Ishikawa (cell line): ENCODE measurements around the gene SLC25A42.

Experiments
- CEBPB ChIP-seq: IDR thresholded peaks from 2 replicates; pipeline ENCODE4 v1.6.1; 2012
- CREB1 ChIP-seq: IDR thresholded peaks from 2 replicates; pipeline ENCODE4 v1.6.1; 2012; ENCODE audit warnings: low read depth
- EGR1 ChIP-seq: IDR thresholded peaks from 2 replicates; pipeline ENCODE4 v1.6.1; 2012
- EP300 ChIP-seq: IDR thresholded peaks from 2 replicates; pipeline ENCODE4 v1.6.1; 2012; ENCODE audit warnings: borderline replicate concordance
- FOXM1 ChIP-seq: IDR thresholded peaks from 2 replicates; pipeline ENCODE4 v1.6.1; 2012; ENCODE audit warnings: low read depth, borderline replicate concordance
- MAX ChIP-seq: IDR thresholded peaks from 2 replicates; pipeline ENCODE4 v1.6.1; 2012
- NFIC ChIP-seq: IDR thresholded peaks from 2 replicates; pipeline ENCODE4 v1.6.1; 2012
- RAD21 ChIP-seq: IDR thresholded peaks from 2 replicates; pipeline ENCODE4 v1.6.1; 2012; ENCODE audit warnings: low read depth
- REST ChIP-seq: IDR thresholded peaks from 2 replicates; pipeline ENCODE4 v1.6.1; 2012; ENCODE audit warnings: low read depth, mild to moderate bottlenecking
- TAF1 ChIP-seq: IDR thresholded peaks from 2 replicates; pipeline ENCODE4 v1.6.1; 2012; ENCODE audit warnings: low read depth, mild to moderate bottlenecking
- TCF12 ChIP-seq: IDR thresholded peaks from 2 replicates; pipeline ENCODE4 v1.6.1; 2012; ENCODE audit warnings: low read depth
- TEAD4 ChIP-seq: IDR thresholded peaks from 2 replicates; pipeline ENCODE4 v1.6.1; 2012
- USF1 ChIP-seq: IDR thresholded peaks from 2 replicates; pipeline ENCODE4 v1.6.1; 2012
- YY1 ChIP-seq: IDR thresholded peaks from 2 replicates; pipeline ENCODE4 v1.6.1; 2012; ENCODE audit warnings: low read depth
- ZBTB7A ChIP-seq: IDR thresholded peaks from 2 replicates; pipeline ENCODE4 v1.6.1; 2012; ENCODE audit warnings: low read depth

Gene SLC25A42

GRCh38 chr19:19123386-19123785 is 59.6 kb downstream of the SLC25A42 start:
- TF ChIP-seq TAF1, result no peak
- TF ChIP-seq FOXM1, result no peak
- TF ChIP-seq USF1, result no peak

GRCh38 chr19:19126102-19126501 is 62.3 kb downstream of the SLC25A42 start:
- TF ChIP-seq NFIC (no peak), EGR1 (no peak), REST (no peak), TAF1 (no peak), TEAD4 (no peak), TCF12 (no peak), CEBPB (no peak), CREB1 (no peak)

GRCh38 chr19:19131989-19132388 is 68.2 kb downstream of the SLC25A42 start:
- TF ChIP-seq USF1 (no peak), ZBTB7A (no peak), NFIC (no peak), FOXM1 (no peak), MAX (no peak), CEBPB (no peak), EP300 (no peak), TAF1 (no peak), EGR1 (no peak), CREB1 (no peak)

- TF ChIP-seq EP300 (no peak), TCF12 (no peak), NFIC (no peak), CREB1 (no peak), FOXM1 (no peak), TAF1 (no peak), ZBTB7A (no peak), TEAD4 (no peak), MAX (no peak), YY1 (no peak), RAD21 (no peak), USF1 (no peak), EGR1 (no peak), REST (no peak), CEBPB (no peak)
Measured at GRCh38 chr19:19132912-19133311, 69.1 kb downstream of the SLC25A42 start.

GRCh38 chr19:19133985-19134384 is 70.2 kb downstream of the SLC25A42 start:
- TF ChIP-seq MAX, result no peak
- TF ChIP-seq YY1, result no peak
- no peak for TF ChIP-seq CEBPB
- no peak for TF ChIP-seq ZBTB7A
- TF ChIP-seq NFIC, result no peak
- no peak for TF ChIP-seq EP300
- no peak for TF ChIP-seq CREB1
- no peak for TF ChIP-seq REST
- TF ChIP-seq TEAD4, result no peak
- no peak for TF ChIP-seq USF1
- no peak for TF ChIP-seq EGR1
- no peak for TF ChIP-seq FOXM1
- TF ChIP-seq TCF12, result no peak
- TF ChIP-seq RAD21, result no peak
- TF ChIP-seq TAF1, result no peak
